Measurements from ENCODE around the gene SURF4.

DNA sequence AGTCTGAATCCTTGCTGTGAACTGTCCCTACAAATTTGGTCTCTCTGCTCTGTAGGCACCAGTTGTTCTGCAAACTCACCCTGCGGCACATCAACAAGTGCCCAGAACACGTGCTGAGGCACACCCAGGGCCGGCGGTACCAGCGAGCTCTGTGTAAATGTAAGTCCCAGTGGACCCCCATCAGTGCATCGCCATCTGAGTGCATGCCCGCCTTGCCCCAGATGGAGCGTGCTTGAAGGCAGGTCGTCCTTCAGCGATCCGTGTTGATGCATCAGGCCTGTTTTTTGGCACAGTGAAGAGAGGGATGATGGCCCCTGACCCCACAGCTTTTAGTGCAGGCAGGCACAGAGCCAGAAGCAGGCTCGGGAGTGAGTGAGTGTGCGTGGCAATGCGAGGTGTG, 18.2 kb downstream of the SURF4 start:
- TF ChIP-seq, protein P1, sequence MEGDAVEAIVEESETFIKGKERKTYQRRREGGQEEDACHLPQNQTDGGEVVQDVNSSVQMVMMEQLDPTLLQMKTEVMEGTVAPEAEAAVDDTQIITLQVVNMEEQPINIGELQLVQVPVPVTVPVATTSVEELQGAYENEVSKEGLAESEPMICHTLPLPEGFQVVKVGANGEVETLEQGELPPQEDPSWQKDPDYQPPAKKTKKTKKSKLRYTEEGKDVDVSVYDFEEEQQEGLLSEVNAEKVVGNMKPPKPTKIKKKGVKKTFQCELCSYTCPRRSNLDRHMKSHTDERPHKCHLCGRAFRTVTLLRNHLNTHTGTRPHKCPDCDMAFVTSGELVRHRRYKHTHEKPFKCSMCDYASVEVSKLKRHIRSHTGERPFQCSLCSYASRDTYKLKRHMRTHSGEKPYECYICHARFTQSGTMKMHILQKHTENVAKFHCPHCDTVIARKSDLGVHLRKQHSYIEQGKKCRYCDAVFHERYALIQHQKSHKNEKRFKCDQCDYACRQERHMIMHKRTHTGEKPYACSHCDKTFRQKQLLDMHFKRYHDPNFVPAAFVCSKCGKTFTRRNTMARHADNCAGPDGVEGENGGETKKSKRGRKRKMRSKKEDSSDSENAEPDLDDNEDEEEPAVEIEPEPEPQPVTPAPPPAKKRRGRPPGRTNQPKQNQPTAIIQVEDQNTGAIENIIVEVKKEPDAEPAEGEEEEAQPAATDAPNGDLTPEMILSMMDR (IDR thresholded peaks at IDR 0.05) = no peak
- no peak for TF ChIP-seq POLR2A (IDR thresholded peaks at IDR 0.05)
